Mesothelial cell of epicardium (in vitro differentiated cells): Measurements from ENCODE around the gene FLYWCH2. TPM values are rescaled to one million over a fixed set of nuclear protein-coding genes. Genes with fewer than 3 reads are reported as not detected.

ENCODE experiments used
- DNase-seq, 2 experiments: peaks; one replicate each; pipeline ENCODE4 v3.0.0; 2021; ENCODE audit warnings: low spot score in 2 of 2; ENCODE audit not compliant: unreplicated experiment in 2 of 2
- H3K27ac Mint-ChIP-seq: 2 replicates; pipeline ENCODE4 v1.8.0; 2021; ENCODE audit warnings: mixed read lengths
- H3K27me3 Mint-ChIP-seq: 2 replicates; pipeline ENCODE4 v1.8.0; 2021; ENCODE audit warnings: low read depth, mixed read lengths
- H3K36me3 Mint-ChIP-seq: 2 replicates; pipeline ENCODE4 v1.8.0; 2021; ENCODE audit warnings: mixed read lengths
- H3K4me1 Mint-ChIP-seq: 2 replicates; pipeline ENCODE4 v1.8.0; 2021; ENCODE audit warnings: mixed read lengths
- H3K4me3 Mint-ChIP-seq: 2 replicates; pipeline ENCODE4 v1.8.0; 2021; ENCODE audit warnings: mild to moderate bottlenecking, moderate library complexity, mixed read lengths
- H3K9me3 Mint-ChIP-seq: 2 replicates; pipeline ENCODE4 v1.8.0; 2021; ENCODE audit warnings: mixed read lengths
- CTCF ChIP-seq: fragments of 200-600 bp; sonication (generic); IDR thresholded peaks from one replicate; pipeline ENCODE4 v1.5.0; 2021; ENCODE audit warnings: antibody characterized with exemption; ENCODE audit not compliant: unreplicated experiment
- total RNA-seq: library from RNA; stranded (reverse); gene quantifications from 3 replicates; pipeline ENCODE4 v1.2.1, GENCODE V29; 2021

Gene FLYWCH2
- total RNA-seq, 1 donor from 2014 or later, result 28.6 TPM

GRCh38 chr16:2860826-2861567 lies 22.0 kb upstream of the FLYWCH2 start:
- H3K36me3 Mint-ChIP-seq, result no peaks in the 10 kb centered on the region
- H3K27me3 Mint-ChIP-seq, result peaks cover 42% of the 10 kb centered on the region
- TF ChIP-seq CTCF, result no peak
- H3K27ac Mint-ChIP-seq, result no peak overlapping the region
- H3K4me1 Mint-ChIP-seq, result peaks cover 5% of the 10 kb centered on the region
- no peak overlapping the region for H3K4me3 Mint-ChIP-seq
- H3K9me3 Mint-ChIP-seq, result peaks cover 5% of the 10 kb centered on the region
- DNase-seq, result no peak

- Mint-ChIP-seq H3K4me1 (peaks cover 6% of the 10 kb centered on the region), H3K4me3 (no peak overlapping the region), H3K27me3 (peaks cover 50% of the 10 kb centered on the region), H3K27ac (no peak overlapping the region), H3K36me3 (no peaks in the 10 kb centered on the region), H3K9me3 (peaks cover 5% of the 10 kb centered on the region)
- DNase-seq, result no peak
- no peak for TF ChIP-seq CTCF
These were observed 17.4 kb upstream of the FLYWCH2 start for GRCh38 chr16:2865651-2866050.

GRCh38 chr16:2866431-2866830 lies 16.6 kb upstream of the FLYWCH2 start:
- Mint-ChIP-seq H3K4me3 (no peak overlapping the region), H3K4me1 (peaks cover 6% of the 10 kb centered on the region), H3K36me3 (no peaks in the 10 kb centered on the region), H3K9me3 (peaks cover under 1% of the 10 kb centered on the region), H3K27ac (no peak overlapping the region), H3K27me3 (peaks cover 52% of the 10 kb centered on the region)
- TF ChIP-seq CTCF, result no peak
- DNase-seq, result no peak

- DNase-seq, result no peak
- Mint-ChIP-seq H3K4me1 (peaks cover 6% of the 10 kb centered on the region), H3K27ac (no peak overlapping the region), H3K27me3 (peaks cover 53% of the 10 kb centered on the region), H3K36me3 (no peaks in the 10 kb centered on the region), H3K9me3 (no peaks in the 10 kb centered on the region), H3K4me3 (peak overlapping the region; percentile 79)
- no peak for TF ChIP-seq CTCF
These were observed 15.4 kb upstream of the FLYWCH2 start for GRCh38 chr16:2867661-2867986.

GRCh38 chr16:2867987-2868789 lies 14.8 kb upstream of the FLYWCH2 start:
- peak overlapping the region; percentile 82 for H3K27ac Mint-ChIP-seq
- H3K4me1 Mint-ChIP-seq, result peaks cover 6% of the 10 kb centered on the region
- H3K27me3 Mint-ChIP-seq, result peaks cover 53% of the 10 kb centered on the region
- H3K36me3 Mint-ChIP-seq, result no peaks in the 10 kb centered on the region
- TF ChIP-seq CTCF, result peak; percentile 97
- no peaks in the 10 kb centered on the region for H3K9me3 Mint-ChIP-seq
- DNase-seq, result peak; percentile 86 to 98
- peak overlapping the region; percentile 79 for H3K4me3 Mint-ChIP-seq
